Muscle of arm (tissue), 12 donors: Measurements from ENCODE around the gene METTL25. TPM values are rescaled to one million over a fixed set of nuclear protein-coding genes. Genes with fewer than 3 reads are reported as not detected.
A peak's percentile ranks its signal among the peaks of the same experiment; 100 is the strongest.

Experiments
- DNase-seq: peaks from one replicate; pipeline ENCODE4 v3.0.0-alpha.2; 2013
- polyA plus RNA-seq, 12 donors: library from polyadenylated mRNA; unstranded; fragments of 120-200 nt; gene quantifications; one replicate each; pipeline ENCODE4 v1.2.1, GENCODE V29; 2013; ENCODE audit not compliant: insufficient read length in 12 of 12

METTL25 gene
- polyA plus RNA-seq, 12 donors = 6.3 to 13.4 (median 10.9) TPM; not detected in 1

DNA sequence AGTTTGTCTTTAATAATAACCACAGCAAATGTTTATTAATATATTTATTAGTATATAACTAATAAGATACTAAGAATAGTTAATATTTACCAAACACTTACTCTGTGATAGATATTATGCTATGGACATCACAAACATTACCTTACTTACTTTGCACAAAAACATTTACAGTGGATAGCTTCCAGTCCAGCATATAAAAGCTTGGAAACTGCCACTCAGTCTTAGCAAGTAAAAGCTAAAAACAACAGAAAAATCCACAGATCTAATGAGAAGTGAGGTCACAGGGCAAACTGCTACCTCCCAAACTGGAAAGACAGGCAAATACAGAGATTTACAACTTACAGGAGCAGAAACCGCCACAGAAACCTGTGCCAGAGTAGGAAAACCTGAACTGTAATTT lies 99.8 kb downstream of the METTL25 start:
- DNase-seq = no peak

DNA sequence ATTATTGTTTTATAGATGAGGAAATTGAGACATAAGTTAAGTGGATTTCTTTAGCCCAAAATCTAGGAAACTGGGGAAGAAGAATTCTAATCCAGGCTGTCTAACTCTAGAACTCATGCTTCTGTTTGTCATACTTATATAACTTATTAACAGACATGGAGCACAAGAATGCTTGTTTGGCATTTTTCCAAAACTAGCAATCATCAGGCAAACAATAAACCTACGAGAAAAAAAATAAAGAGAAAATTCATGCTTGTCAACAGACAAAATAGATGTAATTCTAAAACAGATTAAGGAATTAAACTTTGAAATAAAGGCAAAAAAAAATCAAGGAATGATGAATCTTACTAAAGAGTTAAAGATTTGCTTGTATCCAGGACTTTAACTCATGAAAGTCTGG lies 103.1 kb downstream of the METTL25 start:
- no peak for DNase-seq

DNA sequence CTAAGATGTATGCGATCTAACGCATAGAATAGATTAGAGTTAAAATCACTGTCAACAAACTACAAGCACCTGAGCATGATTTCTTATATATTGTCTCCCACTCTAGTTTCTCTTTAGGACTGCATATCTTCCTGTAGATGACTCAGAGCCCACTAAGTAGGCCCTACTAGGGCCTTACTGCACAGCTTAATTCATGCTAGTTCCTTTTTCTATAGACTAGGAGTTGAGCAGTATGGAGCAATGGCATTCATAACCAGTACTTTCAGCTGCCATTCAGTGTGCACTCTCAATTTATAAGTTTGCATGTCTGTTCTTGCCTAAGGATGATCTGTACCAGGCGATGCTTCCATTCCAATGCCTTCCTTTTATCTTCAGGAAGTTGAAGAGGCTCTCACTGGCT lies 103.5 kb downstream of the METTL25 start:
- no peak for DNase-seq

DNA sequence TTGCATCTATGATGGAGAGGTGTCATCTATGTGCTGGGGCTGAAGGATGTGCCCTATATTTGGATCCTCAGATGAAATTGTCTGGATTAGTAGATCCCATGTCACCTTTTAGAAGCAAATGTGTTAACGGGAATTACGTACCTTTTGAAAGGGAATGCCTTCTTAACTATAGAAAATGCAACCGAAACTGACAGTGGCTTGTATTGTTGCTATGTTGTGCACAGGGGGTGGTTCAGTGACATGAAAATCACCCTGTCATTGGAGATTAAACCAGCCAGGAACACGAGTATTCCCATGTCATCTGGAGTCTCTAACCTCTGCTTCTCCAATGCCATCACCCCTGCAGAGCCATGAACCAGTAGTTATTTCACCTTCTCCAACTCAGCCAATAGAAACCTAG lies 110.2 kb downstream of the METTL25 start:
- DNase-seq = no peak

DNA sequence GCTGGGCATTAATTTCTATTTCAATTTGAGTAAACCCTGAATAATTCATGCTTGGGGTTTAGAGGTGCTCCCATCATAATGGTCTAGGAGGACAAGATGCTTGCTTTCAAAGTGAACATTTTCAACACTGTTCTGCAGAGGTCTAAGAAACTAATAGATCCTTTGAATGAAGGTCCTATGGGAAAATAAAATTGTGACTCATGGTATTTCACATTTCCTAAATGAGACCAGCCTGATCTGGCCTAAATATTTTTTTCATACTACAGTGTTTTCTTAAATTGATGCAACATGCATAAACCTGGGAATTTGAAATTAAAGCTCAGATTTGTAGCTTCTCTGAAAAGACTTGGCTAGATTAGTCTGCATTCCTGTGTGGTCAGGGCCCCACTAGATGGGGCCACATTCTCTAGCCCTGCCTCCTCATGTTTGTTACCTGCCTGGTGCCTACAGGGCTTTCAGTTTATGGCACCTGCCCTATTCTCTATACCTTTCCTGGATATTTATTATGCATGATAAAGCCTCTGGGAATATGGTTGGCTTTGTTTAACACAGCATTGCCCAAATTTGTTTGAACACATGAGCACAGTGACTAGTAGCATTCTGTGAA lies 112.7 kb downstream of the METTL25 start:
- DNase-seq = no peak

DNA sequence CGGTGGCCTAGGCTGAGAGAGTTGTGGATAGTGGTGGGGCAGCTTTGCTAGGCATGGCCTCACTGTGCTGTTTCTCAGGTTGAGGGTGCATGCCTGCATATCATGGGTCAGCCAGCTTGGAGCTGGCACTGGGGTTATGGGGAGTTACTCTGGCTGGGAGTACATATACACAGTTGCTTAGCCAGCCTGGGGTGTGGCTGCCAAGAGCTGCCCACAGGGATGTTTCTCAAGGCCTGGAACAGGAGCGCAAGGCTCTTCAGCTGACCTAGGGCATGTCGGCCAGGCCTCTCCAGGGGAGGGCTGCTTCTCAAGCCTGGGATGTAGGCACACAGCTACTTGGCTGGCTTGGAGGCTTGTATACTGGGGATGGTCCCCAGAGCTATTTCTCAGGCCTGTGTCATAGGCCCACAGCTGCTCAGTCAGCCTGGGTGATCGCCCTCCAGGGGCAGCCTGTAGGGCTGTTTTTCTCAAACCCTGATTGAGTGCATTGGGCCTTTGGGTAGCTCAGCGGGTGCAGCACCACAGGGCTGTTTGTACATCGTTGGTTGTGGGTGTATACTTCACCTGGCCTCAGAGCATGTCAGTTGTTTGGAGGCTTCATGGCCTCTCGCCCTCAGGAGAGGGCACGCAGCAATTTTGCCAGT lies 114.9 kb downstream of the METTL25 start:
- no peak for DNase-seq

DNA sequence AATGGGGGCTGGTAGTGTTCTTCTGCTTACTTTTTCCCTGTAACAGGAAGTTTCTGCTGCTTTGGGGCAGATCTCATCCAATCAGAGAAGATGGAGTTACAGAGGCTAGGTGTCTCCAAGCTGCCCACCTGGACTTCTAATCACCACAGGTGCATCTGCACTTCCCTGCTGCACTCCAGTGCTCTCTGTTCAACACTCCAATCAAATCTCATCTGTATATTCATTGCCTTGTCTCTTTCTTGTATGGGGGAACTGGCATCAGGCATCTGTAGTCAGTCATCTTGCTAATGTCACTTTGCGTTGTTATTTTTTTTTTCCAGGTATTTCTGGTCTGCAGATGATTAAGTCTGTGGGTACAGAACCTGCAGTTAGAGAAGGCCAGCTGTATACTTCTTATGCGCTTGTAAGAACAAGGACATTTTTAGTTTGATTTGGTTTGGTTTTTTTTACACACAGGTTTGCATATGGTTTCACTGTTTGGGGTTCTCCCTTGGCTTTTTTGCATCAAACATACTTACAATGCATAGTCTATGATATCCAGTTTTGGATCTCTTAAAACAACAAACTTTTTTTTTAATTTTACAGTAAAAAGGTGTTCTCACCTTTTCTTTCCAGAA lies 116.0 kb downstream of the METTL25 start:
- DNase-seq = no peak

DNA sequence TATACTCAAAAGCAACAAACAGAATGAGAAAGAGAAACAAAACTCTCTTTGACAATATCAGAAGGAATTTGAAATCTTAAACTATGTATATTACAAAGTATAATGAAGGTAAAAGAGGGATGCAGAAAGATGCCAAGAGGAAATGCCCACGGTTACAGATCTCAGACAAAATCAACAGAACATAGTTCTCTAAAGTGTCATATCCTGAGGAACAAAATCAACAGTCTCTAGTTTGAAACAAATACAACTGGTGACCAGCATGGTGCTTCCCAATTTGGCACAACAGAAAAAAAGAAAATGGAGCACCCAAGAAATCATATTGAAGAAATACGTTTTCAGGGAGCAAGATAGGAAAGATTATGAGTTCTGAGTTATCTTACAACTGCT lies 116.5 kb downstream of the METTL25 start:
- no peak for DNase-seq

DNA sequence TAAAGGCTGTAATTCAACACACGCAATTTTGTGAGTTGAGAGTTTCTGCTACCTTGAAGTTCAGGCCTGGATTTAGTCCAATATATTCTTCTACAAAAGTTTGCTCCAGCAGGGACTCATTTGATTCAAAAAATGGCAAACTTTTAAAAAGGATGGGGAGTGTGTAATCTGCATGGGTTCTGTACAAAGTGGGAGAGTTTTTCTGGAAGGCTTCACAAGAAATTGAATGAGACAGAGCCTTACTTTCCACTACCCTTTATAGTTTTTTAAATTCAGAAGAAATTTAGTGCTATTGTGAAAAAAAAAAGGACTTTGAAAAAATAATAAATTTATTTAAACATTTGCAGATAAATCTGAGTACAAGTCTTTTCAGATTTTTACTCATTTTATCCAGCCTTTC lies 116.9 kb downstream of the METTL25 start:
- DNase-seq = no peak

DNA sequence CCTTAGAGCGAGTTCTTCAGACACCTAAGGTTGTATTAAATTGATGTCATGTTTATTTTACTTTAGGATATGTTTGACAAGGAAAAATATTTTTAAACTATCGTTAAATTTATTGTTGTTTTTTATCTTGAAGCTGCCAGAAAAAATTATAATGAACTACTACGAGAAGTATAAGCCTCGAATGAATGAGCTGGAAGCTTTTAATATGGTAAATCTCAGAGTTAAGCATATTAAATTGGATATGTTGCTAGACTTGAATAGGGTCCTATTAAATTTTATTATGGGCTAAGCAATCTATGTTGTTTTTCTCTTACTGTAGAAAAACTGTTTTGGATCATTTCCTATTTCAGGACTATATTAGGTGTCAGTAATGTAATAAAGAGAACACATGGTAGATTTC lies 118.2 kb downstream of the METTL25 start:
- DNase-seq = no peak

DNA sequence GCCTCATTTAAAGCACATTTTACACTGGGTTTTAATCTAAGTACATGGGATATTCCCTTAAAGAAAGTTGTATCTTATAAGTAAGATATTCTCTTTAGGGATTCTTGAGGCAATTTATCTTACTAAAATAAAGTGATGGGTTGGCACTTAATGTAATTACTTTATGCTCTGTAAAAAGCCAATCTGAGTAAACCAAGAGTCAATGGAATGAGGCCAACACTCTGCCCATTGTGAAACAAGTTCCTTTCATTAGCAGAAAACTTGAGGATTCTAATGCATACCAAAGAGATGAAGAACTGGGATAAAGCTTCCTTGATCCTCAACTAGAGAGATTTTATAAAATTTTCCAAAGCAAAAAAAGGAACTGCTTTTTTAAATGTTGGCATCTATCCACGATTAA lies 121.2 kb downstream of the METTL25 start:
- DNase-seq = no peak

DNA sequence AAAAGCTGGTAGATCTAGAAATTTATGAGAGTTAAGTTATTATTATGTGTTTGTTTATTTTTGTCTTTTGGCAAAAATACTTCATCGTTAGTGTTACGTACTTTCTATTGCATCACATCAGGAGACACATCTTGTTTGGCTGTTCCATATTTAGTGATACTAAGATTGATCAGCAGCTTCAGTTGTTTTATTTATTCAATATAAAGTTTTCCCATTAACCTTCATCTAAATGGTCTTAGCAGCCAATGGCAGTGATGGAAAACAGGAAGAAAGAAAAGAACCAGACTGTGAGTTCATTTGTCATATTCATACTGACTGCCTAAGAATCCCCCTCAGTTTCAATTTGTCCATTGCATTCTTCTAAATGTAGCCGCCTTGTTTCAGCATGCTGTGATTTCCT lies 122.3 kb downstream of the METTL25 start:
- DNase-seq = no peak

DNA sequence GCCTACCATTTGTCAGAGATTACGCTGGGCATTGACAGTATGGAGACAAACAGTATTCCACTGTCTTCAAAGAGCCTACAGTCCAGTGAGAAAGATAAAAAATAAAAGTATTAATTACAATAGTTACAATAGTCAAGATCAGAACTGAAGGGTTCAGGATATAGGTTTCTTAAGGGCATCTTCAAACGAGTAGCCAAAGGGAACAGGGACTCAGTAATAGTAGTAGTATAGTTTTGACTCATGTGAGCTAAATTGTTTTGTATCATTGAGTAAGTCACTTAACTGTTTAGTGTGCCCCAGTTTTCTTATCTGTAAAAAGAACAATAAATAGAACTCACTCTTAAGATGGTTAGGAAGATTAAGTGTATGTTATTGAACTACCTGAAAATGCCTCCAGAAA lies 123.6 kb downstream of the METTL25 start:
- no peak for DNase-seq

DNA sequence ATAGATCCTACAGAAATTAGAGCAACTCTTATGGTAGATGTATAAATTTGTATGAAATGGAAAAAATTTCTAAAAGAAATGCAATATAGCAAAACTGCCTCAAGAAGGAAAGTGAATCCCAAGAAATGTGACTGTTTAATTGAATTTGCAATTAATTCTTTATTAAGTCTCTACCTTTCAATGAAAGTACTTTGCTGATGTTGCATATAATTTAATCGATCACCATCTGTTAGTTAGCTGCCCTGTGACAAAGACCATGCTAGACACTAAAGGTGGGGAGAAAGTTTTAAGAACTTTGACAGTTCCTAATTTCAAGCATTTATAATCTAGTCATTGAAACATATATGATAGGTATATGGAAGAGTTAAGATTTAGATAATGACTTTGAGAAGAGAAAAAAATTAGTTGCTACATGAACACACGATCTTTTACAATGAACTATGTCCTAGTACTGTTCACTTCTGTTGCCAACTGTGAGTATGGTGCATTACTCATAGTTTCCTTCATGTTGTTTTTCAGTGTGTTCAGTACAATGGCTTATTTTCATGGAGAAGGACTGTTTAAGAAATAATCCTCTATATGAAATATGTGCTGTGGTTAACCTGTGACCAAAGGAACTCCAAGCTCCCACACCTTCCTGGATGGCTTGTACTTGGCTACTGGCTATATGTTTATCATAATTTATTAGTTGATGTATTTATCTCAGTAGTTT lies 128.4 kb downstream of the METTL25 start:
- no peak for DNase-seq

DNA sequence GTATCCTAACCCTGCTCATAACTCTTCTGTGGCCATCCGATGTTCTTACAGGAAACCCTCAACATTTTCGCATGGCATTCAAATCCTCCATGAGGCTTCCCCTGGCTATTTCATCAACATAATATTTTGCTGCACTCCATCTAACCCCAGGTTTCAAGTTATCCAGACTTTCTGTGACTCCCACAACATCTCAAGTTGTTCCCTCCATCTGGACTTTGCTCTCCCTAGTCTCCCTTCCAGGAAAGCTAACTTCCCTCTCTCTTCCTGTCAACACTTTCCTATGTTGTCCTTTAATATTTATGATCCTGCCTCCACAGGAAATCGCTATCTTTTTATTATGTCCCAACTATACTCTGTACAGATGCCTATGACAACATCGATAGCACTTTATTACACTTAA lies 146.1 kb downstream of the METTL25 start:
- peak; percentile 25 for DNase-seq

DNA sequence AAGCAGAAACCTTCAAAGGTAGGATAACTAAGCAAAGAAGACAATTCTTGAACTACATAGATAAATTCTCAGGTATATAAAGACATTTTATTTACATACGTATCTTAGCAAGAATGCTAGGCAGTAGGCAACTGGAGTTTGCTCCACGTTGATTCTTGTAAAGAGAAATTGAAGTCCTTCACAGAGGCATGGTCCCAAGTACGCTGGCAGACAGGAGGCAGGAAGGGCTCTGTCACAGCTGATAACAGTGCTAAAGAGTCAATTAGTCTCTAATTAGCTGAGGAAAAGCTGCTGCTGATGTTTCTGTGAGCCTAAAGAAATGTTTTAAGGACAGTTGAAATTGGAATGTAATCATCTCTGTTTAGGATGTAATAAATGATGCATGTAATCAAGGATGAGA lies 146.8 kb downstream of the METTL25 start:
- no peak for DNase-seq

DNA sequence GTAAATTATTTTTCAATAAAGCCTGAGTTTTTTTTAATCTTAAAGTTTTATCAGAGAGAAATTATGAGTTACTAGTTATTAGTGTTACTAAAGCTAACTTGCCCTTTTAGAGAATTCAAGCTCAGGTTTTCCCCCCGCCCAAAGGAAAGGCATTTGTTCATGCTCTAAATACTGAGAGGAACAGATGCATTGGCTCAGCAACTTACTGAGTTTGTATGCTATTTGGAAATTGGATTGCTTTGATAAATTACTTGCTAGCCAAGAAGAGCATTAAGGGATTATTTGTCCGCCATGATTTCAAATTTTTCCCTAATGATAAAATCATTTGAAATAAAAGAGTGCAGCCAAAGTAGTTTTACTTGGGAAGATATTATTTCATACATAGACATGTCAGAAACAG lies 149.4 kb downstream of the METTL25 start:
- DNase-seq = no peak

DNA sequence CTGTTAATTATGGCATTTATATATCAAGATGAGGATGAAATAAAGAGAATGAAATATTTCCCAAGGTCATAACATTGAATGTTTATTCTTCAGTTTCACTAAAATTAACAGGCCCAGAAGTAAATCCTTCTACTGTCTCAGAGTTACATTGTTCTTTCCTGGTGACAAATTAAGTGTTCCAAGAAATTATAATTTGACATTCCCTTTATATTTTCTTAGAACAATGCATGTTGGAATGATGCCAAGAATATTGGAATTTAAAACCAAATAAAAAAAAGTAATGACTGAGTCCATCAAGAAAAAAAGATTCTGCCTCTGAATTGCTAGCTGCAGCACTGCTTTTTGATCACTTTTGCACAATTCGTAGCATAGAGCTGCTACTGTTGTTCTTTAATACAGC lies 152.1 kb downstream of the METTL25 start:
- no peak for DNase-seq

DNA sequence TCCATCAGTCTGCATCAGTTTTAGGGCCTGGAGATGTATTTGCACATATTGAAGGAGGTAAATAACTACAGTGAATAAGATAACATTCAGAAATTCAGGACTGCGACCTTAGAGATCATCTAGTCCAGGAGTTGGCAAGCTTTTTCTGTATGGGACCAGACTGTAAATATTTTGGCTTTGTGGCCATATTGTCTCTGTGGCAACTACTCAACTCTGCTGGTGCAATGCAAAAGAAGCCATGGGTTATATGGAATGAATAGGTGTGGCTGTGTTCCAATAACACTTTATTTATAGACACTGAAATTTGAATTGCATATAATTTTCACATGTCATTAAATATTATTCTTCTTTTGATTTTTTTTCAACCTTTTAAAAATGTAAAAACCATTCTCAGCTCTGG lies 156.6 kb downstream of the METTL25 start:
- DNase-seq = no peak

DNA sequence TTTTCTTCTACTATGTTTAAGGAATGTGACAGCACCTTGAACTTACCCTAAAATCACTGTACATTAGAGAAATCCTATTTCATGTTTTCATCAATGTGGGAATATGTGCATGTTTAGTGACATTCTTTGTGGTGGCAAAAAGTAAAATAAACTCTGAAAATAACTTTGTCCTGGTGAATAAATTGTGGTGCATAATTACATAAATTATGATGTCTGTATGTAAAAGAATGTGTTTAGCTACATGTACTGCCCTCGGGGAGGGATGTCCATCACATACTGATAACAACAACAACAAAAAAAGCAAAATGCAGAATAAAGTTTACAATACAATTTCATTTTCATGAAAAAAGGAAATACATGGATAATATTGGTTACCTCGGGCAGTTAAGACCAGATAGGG lies 157.3 kb downstream of the METTL25 start:
- no peak for DNase-seq

DNA sequence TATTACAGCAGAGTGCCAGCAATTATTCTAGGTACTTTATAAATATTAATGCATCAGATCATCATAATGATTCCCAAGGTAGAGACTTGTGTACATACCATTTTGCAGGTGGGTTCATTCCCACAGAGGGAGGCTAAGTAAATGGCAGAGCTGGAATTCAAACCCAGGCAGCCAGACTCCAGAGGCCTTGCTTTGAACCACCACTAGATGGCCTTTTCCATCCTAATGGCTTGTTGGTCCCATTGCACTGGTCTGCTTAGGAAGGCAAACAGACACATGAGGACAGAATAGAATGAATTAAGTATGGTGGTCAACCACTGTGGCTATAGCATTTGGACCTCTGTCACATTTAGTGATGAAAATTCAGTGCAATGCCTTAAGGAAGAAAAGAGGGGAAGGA lies 158.7 kb downstream of the METTL25 start:
- DNase-seq = no peak

DNA sequence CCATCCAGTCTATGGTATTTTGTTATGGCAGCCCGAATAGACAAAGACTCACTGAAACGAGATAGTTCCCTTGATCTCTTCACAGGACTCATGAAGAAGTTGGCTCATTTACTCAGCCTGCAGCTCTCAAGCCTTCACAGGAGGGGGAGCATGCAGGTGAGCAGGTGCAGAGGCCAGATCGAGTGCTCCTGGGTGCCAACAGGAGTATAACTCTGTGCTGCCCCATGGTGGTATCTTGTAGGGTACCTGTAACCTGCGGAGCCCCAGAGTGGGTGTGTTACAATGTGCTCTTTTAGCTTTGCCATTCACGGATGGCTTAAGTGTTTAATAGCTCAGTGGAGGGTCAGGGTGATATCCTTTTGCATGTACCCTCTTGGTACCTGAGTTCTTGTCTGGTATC lies 159.5 kb downstream of the METTL25 start:
- no peak for DNase-seq

DNA sequence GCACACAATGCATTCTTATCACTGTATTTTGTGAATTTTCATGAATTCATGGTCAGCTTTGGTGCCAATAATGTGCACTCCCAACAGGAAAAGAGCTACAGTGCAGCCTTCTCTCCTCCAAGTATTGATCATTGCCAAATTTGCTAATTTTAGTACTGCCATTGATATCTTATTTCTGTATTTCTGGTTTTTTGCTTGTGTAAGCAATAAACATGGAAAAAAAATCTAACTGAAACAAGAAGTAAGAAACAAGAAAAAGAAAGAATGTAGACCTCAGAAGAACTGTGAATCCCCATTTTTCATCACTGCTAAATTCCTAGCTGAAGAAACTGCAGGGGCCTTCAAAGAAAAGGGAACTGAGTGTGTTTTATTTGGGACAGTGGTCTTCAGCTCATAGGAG lies 161.2 kb downstream of the METTL25 start:
- no peak for DNase-seq
